Liver (tissue), 9 donors: ENCODE results near the gene SYNPR. TPM values are rescaled to one million over a fixed set of nuclear protein-coding genes. Genes with fewer than 3 reads are reported as not detected.

Experiments used
- DNase-seq: peaks from one replicate; pipeline ENCODE4 v3.0.0-alpha.2; 2017; ENCODE audit warnings: low spot score
- H3K27ac ChIP-seq, 2 donors: one replicate each; pipeline ENCODE4 v1.7.0; 2013; ENCODE audit warnings: inconsistent platforms in 2 of 2, low read length in 2 of 2, control low read depth in 1 of 2, low read depth in 1 of 2, mild to moderate bottlenecking in 1 of 2
- H3K27me3 ChIP-seq, 4 donors: one replicate each; pipeline versions ENCODE4 v1.6.1 to v1.7.0; 2013; ENCODE audit warnings: low read length in 3 of 4, inconsistent platforms in 1 of 4, mild to moderate bottlenecking in 1 of 4, moderate library complexity in 1 of 4; ENCODE audit not compliant: control insufficient read depth in 4 of 4, insufficient read depth in 4 of 4
- H3K36me3 ChIP-seq, 4 donors: one replicate each; pipeline versions ENCODE4 v1.6.1 to v1.7.0; 2013; ENCODE audit warnings: low read length in 3 of 4, mild to moderate bottlenecking in 3 of 4, low read depth in 1 of 4, moderate library complexity in 1 of 4; ENCODE audit not compliant: control insufficient read depth in 4 of 4, insufficient read depth in 3 of 4
- H3K4me1 ChIP-seq, 4 donors: one replicate each; pipeline versions ENCODE4 v1.6.1 to v1.7.0; 2013; ENCODE audit warnings: low read length in 3 of 4, mild to moderate bottlenecking in 3 of 4, moderate library complexity in 1 of 4; ENCODE audit not compliant: control insufficient read depth in 4 of 4, insufficient read depth in 4 of 4
- H3K4me3 ChIP-seq, 3 donors: one replicate each; pipeline versions ENCODE4 v1.6.1 to v1.7.0; 2013; ENCODE audit warnings: low read length in 3 of 3, control low read depth in 1 of 3, low read depth in 1 of 3, mild to moderate bottlenecking in 1 of 3
- H3K9ac ChIP-seq, 2 donors: one replicate each; pipeline ENCODE4 v1.7.0; 2013; ENCODE audit warnings: low read length in 2 of 2, mild to moderate bottlenecking in 2 of 2, moderate library complexity in 2 of 2, control low read depth in 1 of 2, low read depth in 1 of 2
- H3K9me3 ChIP-seq, 4 donors: one replicate each; pipeline versions ENCODE4 v1.6.1 to v1.7.0; 2013; ENCODE audit warnings: low read length in 3 of 4; ENCODE audit not compliant: control insufficient read depth in 4 of 4
- EGR1 ChIP-seq, 2 donors: IDR thresholded peaks; 2 replicates each; pipeline ENCODE4 v1.6.1; 2016 to 2018; ENCODE audit warnings: antibody characterized with exemption in 2 of 2, low read depth in 2 of 2
- FOXA1 ChIP-seq: IDR thresholded peaks from 2 replicates; pipeline ENCODE4 v1.6.1; 2016; ENCODE audit warnings: antibody characterized with exemption
- FOXA2 ChIP-seq: IDR thresholded peaks from 2 replicates; pipeline ENCODE4 v1.6.1; 2016; ENCODE audit warnings: antibody characterized with exemption
- GABPA ChIP-seq, 2 donors: IDR thresholded peaks in 1 of 2; conservative IDR thresholded peaks in 1 of 2; 2 replicates each; pipeline ENCODE4 v1.6.1; 2016; ENCODE audit warnings: antibody characterized with exemption in 2 of 2, mild to moderate bottlenecking in 1 of 2, moderate library complexity in 1 of 2
- HNF4A ChIP-seq, 2 donors: conservative IDR thresholded peaks; 2 replicates each; pipeline ENCODE4 v1.6.1; 2016; ENCODE audit warnings: antibody characterized with exemption in 2 of 2, mild to moderate bottlenecking in 2 of 2
- HNF4G ChIP-seq: IDR thresholded peaks from 2 replicates; pipeline ENCODE4 v1.6.1; 2016; ENCODE audit warnings: antibody characterized with exemption
- JUND ChIP-seq, 2 donors: IDR thresholded peaks; 2 replicates each; pipeline ENCODE4 v1.6.1; 2016; ENCODE audit warnings: antibody characterized with exemption in 2 of 2
- NR2F2 ChIP-seq: IDR thresholded peaks from 2 replicates; pipeline ENCODE4 v1.6.1; 2016; ENCODE audit warnings: antibody characterized with exemption
- RAD21 ChIP-seq, 2 donors: IDR thresholded peaks; 2 replicates each; pipeline ENCODE4 v1.6.1; 2016; ENCODE audit warnings: antibody characterized with exemption in 2 of 2, mild to moderate bottlenecking in 2 of 2
- RXRA ChIP-seq, 2 donors: IDR thresholded peaks; 2 replicates each; pipeline ENCODE4 v1.6.1; 2017 to 2018; ENCODE audit warnings: antibody characterized with exemption in 2 of 2, mild to moderate bottlenecking in 1 of 2
- SP1 ChIP-seq: IDR thresholded peaks from 2 replicates; pipeline ENCODE4 v1.6.1; 2018; ENCODE audit warnings: antibody characterized with exemption, mild to moderate bottlenecking
- TAF1 ChIP-seq: conservative IDR thresholded peaks from 2 replicates; pipeline ENCODE4 v1.6.1; 2016; ENCODE audit warnings: antibody characterized with exemption, mild to moderate bottlenecking
- YY1 ChIP-seq: IDR thresholded peaks from 2 replicates; pipeline ENCODE4 v1.6.1; 2016; ENCODE audit warnings: antibody characterized with exemption, mild to moderate bottlenecking
- WGBS: extraction: QIAGEN DNeasy Blood & Tissue Kit; methylation state at CpG from one replicate; pipeline ENCODE4 v1.1.7; 2013; 5-methylcytosine and 5-hydroxymethylcytosine counted together
- polyA plus RNA-seq, 2 donors: library from polyadenylated mRNA; stranded (reverse) in 1 of 2; unstranded in 1 of 2; fragments of 200-250 nt in 1 of 2; fragments of >200 nt in 1 of 2; fragmentation: Nextera tagmentation in 1 of 2; extraction: Ambion mirVana in 1 of 2; gene quantifications; one replicate each; pipeline versions ENCODE4 v1.2.1 to v1.2.3, GENCODE V29; 2013 to 2015
- total RNA-seq, 2 donors: library from RNA; depleted of rRNA; stranded (reverse); fragments of >200 nt; gene quantifications; one replicate each; pipeline ENCODE4 v1.2.3, GENCODE V29; 2014
- TF ChIP-seq, protein P1 (sequence below): IDR thresholded peaks from 2 replicates; pipeline ENCODE4 v1.6.1; 2016; ENCODE audit warnings: antibody characterized with exemption, mild to moderate bottlenecking
- TF ChIP-seq, protein P2 (sequence below): fragments of 150-350 bp; IDR thresholded peaks from 2 replicates; pipeline ENCODE4 v1.5.1; 2017; ENCODE audit warnings: improper control_type of control experiment, low read depth, low read length; ENCODE audit not compliant: missing input control
- TF ChIP-seq, protein P3 (sequence below): IDR thresholded peaks from 2 replicates; pipeline ENCODE4 v1.6.1; 2016; ENCODE audit warnings: antibody characterized with exemption
- TF ChIP-seq, protein P4 (sequence below): IDR thresholded peaks from 2 replicates; pipeline ENCODE4 v1.6.1; 2016; ENCODE audit warnings: antibody characterized with exemption
- donor health status: healthy.
- donor health status: healthy.
- donor health status: healthy.
- donor health status: healthy.
- donor health status: healthy.

The SYNPR gene
- total and polyA plus RNA-seq, 4 donors, result not detected

DNA sequence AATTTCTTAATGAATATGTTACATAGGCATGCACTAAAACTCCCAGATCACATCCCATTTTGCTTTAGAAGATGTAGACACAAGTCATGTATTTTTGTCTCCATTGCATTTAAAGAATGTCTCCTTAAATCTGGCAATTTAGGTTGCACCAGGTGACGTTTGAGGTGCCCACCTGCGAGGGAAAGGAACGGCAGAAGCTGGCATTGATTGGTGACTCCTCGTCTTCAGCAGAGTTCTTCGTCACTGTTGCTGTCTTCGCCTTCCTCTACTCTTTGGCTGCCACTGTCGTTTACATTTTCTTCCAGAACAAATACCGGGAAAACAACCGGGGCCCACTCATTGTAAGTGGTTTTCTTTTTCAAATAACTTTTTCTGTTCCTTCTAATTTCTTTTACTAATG is 278.3 kb downstream of the SYNPR start:
- no peak for DNase-seq
- TF ChIP-seq, protein P1, sequence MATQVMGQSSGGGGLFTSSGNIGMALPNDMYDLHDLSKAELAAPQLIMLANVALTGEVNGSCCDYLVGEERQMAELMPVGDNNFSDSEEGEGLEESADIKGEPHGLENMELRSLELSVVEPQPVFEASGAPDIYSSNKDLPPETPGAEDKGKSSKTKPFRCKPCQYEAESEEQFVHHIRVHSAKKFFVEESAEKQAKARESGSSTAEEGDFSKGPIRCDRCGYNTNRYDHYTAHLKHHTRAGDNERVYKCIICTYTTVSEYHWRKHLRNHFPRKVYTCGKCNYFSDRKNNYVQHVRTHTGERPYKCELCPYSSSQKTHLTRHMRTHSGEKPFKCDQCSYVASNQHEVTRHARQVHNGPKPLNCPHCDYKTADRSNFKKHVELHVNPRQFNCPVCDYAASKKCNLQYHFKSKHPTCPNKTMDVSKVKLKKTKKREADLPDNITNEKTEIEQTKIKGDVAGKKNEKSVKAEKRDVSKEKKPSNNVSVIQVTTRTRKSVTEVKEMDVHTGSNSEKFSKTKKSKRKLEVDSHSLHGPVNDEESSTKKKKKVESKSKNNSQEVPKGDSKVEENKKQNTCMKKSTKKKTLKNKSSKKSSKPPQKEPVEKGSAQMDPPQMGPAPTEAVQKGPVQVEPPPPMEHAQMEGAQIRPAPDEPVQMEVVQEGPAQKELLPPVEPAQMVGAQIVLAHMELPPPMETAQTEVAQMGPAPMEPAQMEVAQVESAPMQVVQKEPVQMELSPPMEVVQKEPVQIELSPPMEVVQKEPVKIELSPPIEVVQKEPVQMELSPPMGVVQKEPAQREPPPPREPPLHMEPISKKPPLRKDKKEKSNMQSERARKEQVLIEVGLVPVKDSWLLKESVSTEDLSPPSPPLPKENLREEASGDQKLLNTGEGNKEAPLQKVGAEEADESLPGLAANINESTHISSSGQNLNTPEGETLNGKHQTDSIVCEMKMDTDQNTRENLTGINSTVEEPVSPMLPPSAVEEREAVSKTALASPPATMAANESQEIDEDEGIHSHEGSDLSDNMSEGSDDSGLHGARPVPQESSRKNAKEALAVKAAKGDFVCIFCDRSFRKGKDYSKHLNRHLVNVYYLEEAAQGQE, result no peak
- no peak for TF ChIP-seq FOXA1
- TF ChIP-seq TAF1, result no peak
- TF ChIP-seq SP1, result no peak
- no peak for TF ChIP-seq RAD21 (IDR thresholded peaks at IDR 0.05)
- no peak for TF ChIP-seq EGR1 (IDR thresholded peaks at IDR 0.05; ENCODE audit: low read depth in 2 of 2)
- TF ChIP-seq YY1, result no peak
- no peak for TF ChIP-seq FOXA2
- TF ChIP-seq, protein P2, sequence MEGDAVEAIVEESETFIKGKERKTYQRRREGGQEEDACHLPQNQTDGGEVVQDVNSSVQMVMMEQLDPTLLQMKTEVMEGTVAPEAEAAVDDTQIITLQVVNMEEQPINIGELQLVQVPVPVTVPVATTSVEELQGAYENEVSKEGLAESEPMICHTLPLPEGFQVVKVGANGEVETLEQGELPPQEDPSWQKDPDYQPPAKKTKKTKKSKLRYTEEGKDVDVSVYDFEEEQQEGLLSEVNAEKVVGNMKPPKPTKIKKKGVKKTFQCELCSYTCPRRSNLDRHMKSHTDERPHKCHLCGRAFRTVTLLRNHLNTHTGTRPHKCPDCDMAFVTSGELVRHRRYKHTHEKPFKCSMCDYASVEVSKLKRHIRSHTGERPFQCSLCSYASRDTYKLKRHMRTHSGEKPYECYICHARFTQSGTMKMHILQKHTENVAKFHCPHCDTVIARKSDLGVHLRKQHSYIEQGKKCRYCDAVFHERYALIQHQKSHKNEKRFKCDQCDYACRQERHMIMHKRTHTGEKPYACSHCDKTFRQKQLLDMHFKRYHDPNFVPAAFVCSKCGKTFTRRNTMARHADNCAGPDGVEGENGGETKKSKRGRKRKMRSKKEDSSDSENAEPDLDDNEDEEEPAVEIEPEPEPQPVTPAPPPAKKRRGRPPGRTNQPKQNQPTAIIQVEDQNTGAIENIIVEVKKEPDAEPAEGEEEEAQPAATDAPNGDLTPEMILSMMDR, result no peak
- TF ChIP-seq RXRA (IDR thresholded peaks at IDR 0.05), result no peak
- TF ChIP-seq JUND (IDR thresholded peaks at IDR 0.05), result no peak
- TF ChIP-seq NR2F2, result no peak
- TF ChIP-seq, protein P3, sequence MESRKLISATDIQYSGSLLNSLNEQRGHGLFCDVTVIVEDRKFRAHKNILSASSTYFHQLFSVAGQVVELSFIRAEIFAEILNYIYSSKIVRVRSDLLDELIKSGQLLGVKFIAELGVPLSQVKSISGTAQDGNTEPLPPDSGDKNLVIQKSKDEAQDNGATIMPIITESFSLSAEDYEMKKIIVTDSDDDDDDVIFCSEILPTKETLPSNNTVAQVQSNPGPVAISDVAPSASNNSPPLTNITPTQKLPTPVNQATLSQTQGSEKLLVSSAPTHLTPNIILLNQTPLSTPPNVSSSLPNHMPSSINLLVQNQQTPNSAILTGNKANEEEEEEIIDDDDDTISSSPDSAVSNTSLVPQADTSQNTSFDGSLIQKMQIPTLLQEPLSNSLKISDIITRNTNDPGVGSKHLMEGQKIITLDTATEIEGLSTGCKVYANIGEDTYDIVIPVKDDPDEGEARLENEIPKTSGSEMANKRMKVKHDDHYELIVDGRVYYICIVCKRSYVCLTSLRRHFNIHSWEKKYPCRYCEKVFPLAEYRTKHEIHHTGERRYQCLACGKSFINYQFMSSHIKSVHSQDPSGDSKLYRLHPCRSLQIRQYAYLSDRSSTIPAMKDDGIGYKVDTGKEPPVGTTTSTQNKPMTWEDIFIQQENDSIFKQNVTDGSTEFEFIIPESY, result no peak
- no peak for TF ChIP-seq HNF4A (conservative IDR thresholded peaks at IDR 0.05)
- no peak for TF ChIP-seq HNF4G
- no peak overlapping the region for H3K4me3 ChIP-seq
- no peaks in the 10 kb centered on the region for H3K36me3 ChIP-seq
- no peak overlapping the region for H3K9ac ChIP-seq
- 62% methylated on average over 9 of the region's 9 CpGs for WGBS
- H3K27ac ChIP-seq, result no peak overlapping the region
- H3K4me1 ChIP-seq, result no peaks in the 10 kb centered on the region
- H3K27me3 ChIP-seq, result peaks cover 0 to 3% (median 1%) of the 10 kb centered on the region in 4 donors
- no peaks in the 10 kb centered on the region for H3K9me3 ChIP-seq

DNA sequence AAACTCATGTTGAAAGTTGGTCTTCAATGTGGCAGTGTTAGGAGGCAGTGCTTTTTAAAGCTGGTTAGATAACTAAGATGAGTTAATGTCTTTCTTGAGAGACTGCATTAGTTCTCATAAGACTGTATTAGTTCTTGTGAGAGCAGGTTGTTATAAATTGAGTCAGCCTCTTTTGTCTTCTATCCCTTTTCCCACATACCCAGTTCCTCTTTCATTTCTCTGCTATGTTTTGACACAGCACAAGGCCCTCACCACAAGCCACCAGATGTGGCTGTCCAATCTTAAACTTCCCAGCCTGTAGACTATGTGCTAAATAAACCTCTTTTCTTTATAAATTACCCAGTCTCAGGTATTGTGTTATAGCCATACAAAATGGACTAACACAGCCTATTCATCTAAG is 279.8 kb downstream of the SYNPR start:
- H3K36me3 ChIP-seq, result no peaks in the 10 kb centered on the region

More for the DNA sequence above, 279.8 kb downstream of the SYNPR start:
- no peak for DNase-seq
- H3K27ac ChIP-seq, result no peak overlapping the region
- no peak overlapping the region for H3K4me3 ChIP-seq
- H3K4me1 ChIP-seq, result no peaks in the 10 kb centered on the region
- H3K9me3 ChIP-seq, result no peaks in the 10 kb centered on the region
- H3K27me3 ChIP-seq, result peaks cover 0 to 3% (median 1%) of the 10 kb centered on the region in 4 donors
- no peak overlapping the region for H3K9ac ChIP-seq
- TF ChIP-seq TAF1 (no peak), RAD21 (IDR thresholded peaks at IDR 0.05) (no peak), FOXA1 (no peak), GABPA (IDR thresholded peaks at IDR 0.05 in 1 of 2, conservative IDR thresholded peaks at IDR 0.05 in 1 of 2) (no peak), JUND (IDR thresholded peaks at IDR 0.05) (no peak), SP1 (no peak)
- TF ChIP-seq, protein P1, result no peak
- TF ChIP-seq, protein P4, sequence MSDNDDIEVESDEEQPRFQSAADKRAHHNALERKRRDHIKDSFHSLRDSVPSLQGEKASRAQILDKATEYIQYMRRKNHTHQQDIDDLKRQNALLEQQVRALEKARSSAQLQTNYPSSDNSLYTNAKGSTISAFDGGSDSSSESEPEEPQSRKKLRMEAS, result no peak
